Camera-type eye (tissue), 1 donor: ENCODE data around the gene FCMR. TPM values are rescaled to one million over a fixed set of nuclear protein-coding genes. Genes with fewer than 3 reads are reported as not detected.

Source experiments
- total RNA-seq: library from RNA; depleted of rRNA; stranded (reverse); fragments of >200 nt; gene quantifications from one replicate; pipeline ENCODE4 v1.2.3, GENCODE V29; 2014

FCMR gene, protein sequence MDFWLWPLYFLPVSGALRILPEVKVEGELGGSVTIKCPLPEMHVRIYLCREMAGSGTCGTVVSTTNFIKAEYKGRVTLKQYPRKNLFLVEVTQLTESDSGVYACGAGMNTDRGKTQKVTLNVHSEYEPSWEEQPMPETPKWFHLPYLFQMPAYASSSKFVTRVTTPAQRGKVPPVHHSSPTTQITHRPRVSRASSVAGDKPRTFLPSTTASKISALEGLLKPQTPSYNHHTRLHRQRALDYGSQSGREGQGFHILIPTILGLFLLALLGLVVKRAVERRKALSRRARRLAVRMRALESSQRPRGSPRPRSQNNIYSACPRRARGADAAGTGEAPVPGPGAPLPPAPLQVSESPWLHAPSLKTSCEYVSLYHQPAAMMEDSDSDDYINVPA
- total RNA-seq: 1.3 TPM

DNA sequence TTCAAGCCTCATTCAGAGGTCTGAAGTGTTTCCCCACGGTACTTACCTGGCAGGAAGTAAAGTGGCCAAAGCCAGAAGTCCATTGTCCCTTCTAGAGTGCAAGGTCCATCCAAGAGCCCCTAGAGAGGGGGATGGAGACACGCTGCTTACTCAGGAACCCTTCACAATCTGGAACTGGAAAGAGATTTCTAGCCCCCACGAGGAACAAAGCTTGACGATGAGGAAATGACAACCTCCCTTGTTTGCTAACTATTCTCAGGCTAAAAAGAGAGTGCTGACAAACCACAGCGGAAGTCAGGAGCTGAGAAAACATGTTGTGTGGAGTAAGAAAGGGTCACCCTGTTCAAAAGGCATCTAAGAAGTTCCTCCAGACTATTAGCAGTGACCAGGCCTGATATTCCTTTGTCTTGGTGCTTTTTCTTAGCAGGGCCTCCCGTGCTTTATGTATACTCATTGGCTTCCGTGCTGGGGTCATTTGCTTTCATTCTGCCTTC lies at the start of gene FCMR:
Gene FCMR, minus strand, starts transcription at position 170 of the 494 bp plus-strand sequence. Its CDS starts 87 bp downstream, at position 83.

DNA sequence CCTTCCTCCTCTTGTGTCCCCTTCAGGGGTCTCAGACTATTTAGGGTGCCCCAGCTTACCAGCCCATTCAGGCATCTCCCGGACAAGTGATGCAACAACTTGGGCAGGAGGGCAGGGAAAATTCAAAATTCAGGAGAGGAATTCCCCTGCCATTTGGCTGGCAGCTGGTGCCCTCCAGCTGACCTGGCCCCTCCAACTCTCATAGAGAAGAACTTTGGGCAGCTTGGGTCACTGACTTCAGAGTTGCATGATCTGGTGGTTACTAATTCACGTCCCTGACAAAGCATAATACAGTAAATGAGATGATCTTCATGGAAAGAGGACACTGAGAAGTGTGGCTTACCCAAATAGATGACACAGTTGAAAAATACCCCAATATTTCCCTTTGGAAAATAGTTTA lies 48.7 kb upstream of the FCMR start, which contains the start of gene FCAMR:
Gene FCAMR, minus strand, starts transcription at position 15 of the 400 bp plus-strand sequence. CDS start 335 bp downstream, outside the sequence.

DNA sequence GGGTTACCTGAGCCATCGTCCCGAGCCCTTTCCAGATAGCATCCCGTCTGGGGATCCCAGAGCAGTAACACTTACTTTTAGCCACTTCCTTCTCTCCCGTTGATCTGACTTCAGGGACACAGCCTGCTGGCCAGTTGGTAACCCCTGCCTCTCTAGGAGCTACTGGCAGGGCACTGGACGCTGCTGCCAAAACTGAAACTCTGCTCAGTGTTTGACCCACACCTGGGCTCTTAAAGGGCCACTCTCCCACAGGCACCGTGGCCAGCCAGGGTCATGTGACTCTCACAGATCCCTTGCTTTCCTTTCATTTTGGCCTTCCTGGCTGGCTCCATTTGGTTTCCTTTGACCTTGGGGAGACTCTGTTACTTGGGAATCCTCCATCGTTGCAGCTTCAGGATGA lies 24.5 kb upstream of the FCMR start, which contains the start of gene PIGR:
Gene PIGR, minus strand, starts transcription at position 206 of the 400 bp plus-strand sequence. CDS start 5,935 bp downstream, outside the sequence.

DNA sequence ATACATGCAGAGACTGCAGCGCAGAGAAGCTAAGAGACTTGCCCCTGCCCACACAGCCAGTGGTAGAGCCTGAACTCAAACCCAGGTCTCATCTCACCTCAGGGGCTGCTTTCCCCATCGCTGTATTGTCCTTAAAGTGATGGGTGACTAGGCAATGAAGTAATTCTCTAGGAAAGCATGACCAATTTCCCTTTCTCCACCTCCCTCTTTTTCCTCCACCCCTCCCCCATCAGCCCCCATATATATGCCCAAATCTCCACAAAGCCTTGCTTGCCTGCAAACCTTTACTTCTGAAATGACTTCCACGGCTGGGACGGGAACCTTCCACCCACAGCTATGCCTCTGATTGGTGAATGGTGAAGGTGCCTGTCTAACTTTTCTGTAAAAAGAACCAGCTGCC lies 24.6 kb downstream of the FCMR start, which contains the start of gene IL24:
Gene IL24, plus strand, starts transcription at position 269 of the 400 bp plus-strand sequence. CDS start 390 bp downstream, outside the sequence.

DNA sequence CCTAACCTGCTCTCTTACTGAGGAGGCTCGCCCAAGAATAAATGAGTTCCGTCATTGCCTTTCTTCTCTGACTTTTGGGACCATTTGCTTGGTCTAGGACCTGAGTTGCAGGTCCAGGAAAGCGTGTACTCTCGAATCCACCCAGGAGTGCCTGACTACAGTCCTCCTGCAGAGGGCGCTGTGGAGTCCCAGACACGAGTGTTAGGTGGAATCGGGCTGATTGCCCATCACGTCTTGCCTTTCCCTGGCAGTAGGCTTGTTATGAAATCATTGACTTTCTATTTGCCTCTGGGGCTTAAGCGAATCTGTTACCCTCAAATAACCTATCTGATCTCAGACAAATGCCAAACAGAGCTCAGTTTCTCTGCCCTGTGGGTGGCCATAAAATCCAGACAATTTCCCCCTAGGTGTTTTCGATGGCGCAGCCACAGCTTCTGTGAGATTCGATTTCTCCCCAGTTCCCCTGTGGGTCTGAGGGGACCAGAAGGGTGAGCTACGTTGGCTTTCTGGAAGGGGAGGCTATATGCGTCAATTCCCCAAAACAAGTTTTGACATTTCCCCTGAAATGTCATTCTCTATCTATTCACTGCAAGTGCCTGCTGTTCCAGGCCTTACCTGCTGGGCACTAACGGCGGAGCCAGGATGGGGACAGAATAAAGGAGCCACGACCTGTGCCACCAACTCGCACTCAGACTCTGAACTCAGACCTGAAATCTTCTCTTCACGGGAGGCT lies 56.6 kb downstream of the FCMR start, which contains the start of gene IL20:
Gene IL20, plus strand, starts transcription at position 685 of the 733 bp plus-strand sequence. CDS start 230 bp downstream, outside the sequence.

Other genes starting within 250 kb of the FCMR start
- gene MAPKAPK2, start 237.0 kb downstream of the FCMR start, total RNA-seq: 22.0 TPM
- gene IL19, start 151.2 kb downstream of the FCMR start, total RNA-seq: not detected
- gene IL10, start 149.4 kb downstream of the FCMR start, total RNA-seq: not detected
- not detected for gene IL20, start 56.3 kb downstream of the FCMR start, total RNA-seq
- not detected for gene IL24, start 24.5 kb downstream of the FCMR start, total RNA-seq
- 23.3 TPM for gene PIGR, start 24.5 kb upstream of the FCMR start, total RNA-seq
- gene FCAMR, start 48.5 kb upstream of the FCMR start, total RNA-seq: not detected
- 2.9 TPM for gene C1orf116, start 110.8 kb upstream of the FCMR start, total RNA-seq
- 20.8 TPM for gene YOD1, start 129.3 kb upstream of the FCMR start, total RNA-seq
- gene PFKFB2, start 131.3 kb upstream of the FCMR start, total RNA-seq: 10.4 TPM
- gene C4BPB, start 166.9 kb upstream of the FCMR start, total RNA-seq: 0.60 TPM
- not detected for gene C4BPA, start 182.3 kb upstream of the FCMR start, total RNA-seq